ENCODE data around the gene FDXR.

GRCh38 chr17:74866198-74866835 is 6.5 kb downstream of the FDXR start:
- TF ChIP-seq CTCF (IDR thresholded peaks at IDR 0.05): no peak
- no peak for TF ChIP-seq ZFX (IDR thresholded peaks at IDR 0.05; ENCODE audit: borderline replicate concordance)
